Ishikawa (cell line): ENCODE data around the gene KRT85.

Source experiments
- CEBPB ChIP-seq: IDR thresholded peaks from 2 replicates; pipeline ENCODE4 v1.6.1; 2012
- CREB1 ChIP-seq: IDR thresholded peaks from 2 replicates; pipeline ENCODE4 v1.6.1; 2012; ENCODE audit warnings: low read depth
- EGR1 ChIP-seq: IDR thresholded peaks from 2 replicates; pipeline ENCODE4 v1.6.1; 2012
- EP300 ChIP-seq: IDR thresholded peaks from 2 replicates; pipeline ENCODE4 v1.6.1; 2012; ENCODE audit warnings: borderline replicate concordance
- FOXM1 ChIP-seq: IDR thresholded peaks from 2 replicates; pipeline ENCODE4 v1.6.1; 2012; ENCODE audit warnings: low read depth, borderline replicate concordance
- MAX ChIP-seq: IDR thresholded peaks from 2 replicates; pipeline ENCODE4 v1.6.1; 2012
- NFIC ChIP-seq: IDR thresholded peaks from 2 replicates; pipeline ENCODE4 v1.6.1; 2012
- RAD21 ChIP-seq: IDR thresholded peaks from 2 replicates; pipeline ENCODE4 v1.6.1; 2012; ENCODE audit warnings: low read depth
- REST ChIP-seq: IDR thresholded peaks from 2 replicates; pipeline ENCODE4 v1.6.1; 2012; ENCODE audit warnings: low read depth, mild to moderate bottlenecking
- TAF1 ChIP-seq: IDR thresholded peaks from 2 replicates; pipeline ENCODE4 v1.6.1; 2012; ENCODE audit warnings: low read depth, mild to moderate bottlenecking
- TCF12 ChIP-seq: IDR thresholded peaks from 2 replicates; pipeline ENCODE4 v1.6.1; 2012; ENCODE audit warnings: low read depth
- TEAD4 ChIP-seq: IDR thresholded peaks from 2 replicates; pipeline ENCODE4 v1.6.1; 2012
- USF1 ChIP-seq: IDR thresholded peaks from 2 replicates; pipeline ENCODE4 v1.6.1; 2012
- YY1 ChIP-seq: IDR thresholded peaks from 2 replicates; pipeline ENCODE4 v1.6.1; 2012; ENCODE audit warnings: low read depth
- ZBTB7A ChIP-seq: IDR thresholded peaks from 2 replicates; pipeline ENCODE4 v1.6.1; 2012; ENCODE audit warnings: low read depth

KRT85 gene

GRCh38 chr12:52319097-52319496 lies 48.2 kb downstream of the KRT85 start:
- no peak for TF ChIP-seq USF1
- TF ChIP-seq RAD21: peak; percentile 59; the same call in 1 of the 2 replicates

GRCh38 chr12:52318241-52318990 lies 48.9 kb downstream of the KRT85 start:
- TF ChIP-seq CREB1: no peak
- no peak for TF ChIP-seq EP300
- no peak for TF ChIP-seq MAX
- no peak for TF ChIP-seq TAF1
- no peak for TF ChIP-seq YY1
- no peak for TF ChIP-seq RAD21
- TF ChIP-seq FOXM1: no peak
- no peak for TF ChIP-seq TEAD4
- TF ChIP-seq CEBPB: no peak
- TF ChIP-seq ZBTB7A: no peak
- TF ChIP-seq REST: no peak
- no peak for TF ChIP-seq NFIC
- TF ChIP-seq TCF12: no peak
- TF ChIP-seq EGR1: no peak
- TF ChIP-seq USF1: no peak

- TF ChIP-seq USF1: no peak
These were observed 49.7 kb downstream of the KRT85 start for GRCh38 chr12:52317468-52318052.

- TF ChIP-seq TCF12 (no peak), NFIC (no peak), REST (no peak), USF1 (no peak), CREB1 (no peak), YY1 (no peak), RAD21 (no peak), FOXM1 (no peak), CEBPB (no peak), ZBTB7A (no peak), EGR1 (no peak)
These were observed 50.6 kb downstream of the KRT85 start for GRCh38 chr12:52316701-52317100.

GRCh38 chr12:52316290-52316689 lies 51.0 kb downstream of the KRT85 start:
- TF ChIP-seq TAF1: no peak
- no peak for TF ChIP-seq CEBPB
- TF ChIP-seq USF1: no peak
- TF ChIP-seq RAD21: no peak
- no peak for TF ChIP-seq EGR1
- TF ChIP-seq FOXM1: no peak
